Astrocyte of the hippocampus (primary cell): Measurements from ENCODE around the gene GCLM.
"Not testable (repeated sequence)": the region's sequence is repeated elsewhere in the genome, so short reads cannot be mapped to it uniquely, and the experiment has no call there.

Source experiments
- DNase-seq: peaks from one replicate; pipeline ENCODE4 v3.0.0; 2011; ENCODE audit warnings: low read depth, low spot score

GCLM gene, protein sequence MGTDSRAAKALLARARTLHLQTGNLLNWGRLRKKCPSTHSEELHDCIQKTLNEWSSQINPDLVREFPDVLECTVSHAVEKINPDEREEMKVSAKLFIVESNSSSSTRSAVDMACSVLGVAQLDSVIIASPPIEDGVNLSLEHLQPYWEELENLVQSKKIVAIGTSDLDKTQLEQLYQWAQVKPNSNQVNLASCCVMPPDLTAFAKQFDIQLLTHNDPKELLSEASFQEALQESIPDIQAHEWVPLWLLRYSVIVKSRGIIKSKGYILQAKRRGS

DNA sequence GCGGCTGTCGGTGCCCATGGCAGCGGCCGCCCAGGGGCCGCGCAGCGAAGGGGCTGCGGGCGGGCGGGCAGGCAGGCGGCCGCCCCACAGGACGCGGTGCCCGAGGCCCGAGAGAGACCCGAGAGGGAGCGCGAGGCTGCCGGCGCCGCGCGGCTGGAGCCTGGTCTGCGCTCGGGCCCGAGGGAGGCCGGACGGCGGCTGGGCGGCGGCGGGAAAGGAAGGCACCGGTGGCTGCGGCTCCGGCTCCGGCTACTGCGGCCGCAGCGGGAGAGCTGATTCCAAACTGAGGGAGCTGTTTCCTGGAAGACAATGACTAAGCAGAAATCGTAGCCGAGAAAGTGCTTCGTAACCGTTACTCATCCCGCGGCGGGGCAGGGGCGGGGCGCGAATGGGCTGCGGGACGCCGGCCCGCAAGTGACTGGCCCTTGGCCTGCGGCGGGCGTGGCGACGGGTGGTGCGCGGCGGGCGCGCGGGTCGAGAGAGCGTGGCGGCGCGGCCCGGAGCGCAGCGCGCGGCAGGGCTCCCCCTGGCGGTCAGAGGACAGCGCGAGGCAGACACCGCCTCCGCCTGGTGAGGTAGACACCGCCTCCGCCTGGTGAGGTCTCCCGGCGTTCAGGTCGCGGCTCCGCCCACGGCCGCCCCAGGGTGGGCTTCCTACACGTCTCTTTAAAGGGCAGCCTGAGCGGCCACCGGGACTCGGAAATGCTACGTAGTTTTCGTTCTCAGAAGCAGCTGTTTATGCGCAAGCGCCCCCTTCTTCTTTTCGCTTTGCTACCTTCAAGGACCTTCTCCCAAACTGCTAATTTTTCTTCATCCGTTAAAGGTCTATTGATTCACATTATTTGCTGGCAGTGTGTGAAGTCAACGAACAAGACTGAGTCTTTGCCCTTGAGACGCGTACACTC is at the start of gene GCLM:
Gene GCLM (minus strand): TSS at position 285 of the 905 bp plus-strand sequence. CDS start 267 bp downstream, at position 18.
- peak; percentile 97 for DNase-seq

DNA sequence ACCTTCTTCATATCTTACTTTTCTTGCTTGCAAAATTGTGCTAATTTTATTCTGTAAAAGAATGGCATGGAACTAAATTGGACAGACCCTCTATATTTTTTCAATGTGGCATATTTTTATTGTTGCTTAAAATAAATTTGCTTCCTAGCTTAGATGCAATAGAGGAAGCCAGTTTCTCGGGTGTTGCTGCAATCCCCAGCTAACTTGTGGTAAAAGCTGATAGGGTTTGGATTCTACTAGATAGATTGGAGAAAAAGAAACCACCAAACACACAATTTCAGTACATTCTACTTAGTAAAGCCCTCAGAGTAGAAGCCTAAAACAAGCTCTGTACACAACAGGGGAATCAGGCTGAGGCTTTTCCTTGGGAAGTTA is 49.5 kb upstream of the GCLM start:
- DNase-seq, result no peak

GRCh38 chr1:93958032-93958725 is 48.9 kb upstream of the GCLM start:
- no peak for DNase-seq

DNA sequence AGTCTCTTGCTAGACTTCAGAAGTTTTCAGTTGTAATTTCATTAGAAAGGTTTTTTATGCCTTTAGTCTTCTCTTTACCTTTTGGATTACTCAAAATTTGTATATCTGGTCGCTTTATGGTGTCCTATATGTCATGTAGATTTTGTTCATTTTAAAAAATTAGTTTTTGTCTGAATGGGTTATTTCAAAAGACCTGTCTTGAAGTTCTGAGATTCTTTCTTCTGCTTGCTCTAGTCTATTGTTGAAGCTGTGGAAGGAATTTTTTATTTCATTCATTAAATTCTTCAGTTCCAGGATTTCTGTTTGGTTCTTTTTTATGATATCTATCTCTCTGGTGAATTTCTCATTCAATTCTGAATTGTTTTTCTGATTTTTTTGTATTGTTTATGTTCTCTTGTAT is 46.5 kb upstream of the GCLM start:
- no peak for DNase-seq

DNA sequence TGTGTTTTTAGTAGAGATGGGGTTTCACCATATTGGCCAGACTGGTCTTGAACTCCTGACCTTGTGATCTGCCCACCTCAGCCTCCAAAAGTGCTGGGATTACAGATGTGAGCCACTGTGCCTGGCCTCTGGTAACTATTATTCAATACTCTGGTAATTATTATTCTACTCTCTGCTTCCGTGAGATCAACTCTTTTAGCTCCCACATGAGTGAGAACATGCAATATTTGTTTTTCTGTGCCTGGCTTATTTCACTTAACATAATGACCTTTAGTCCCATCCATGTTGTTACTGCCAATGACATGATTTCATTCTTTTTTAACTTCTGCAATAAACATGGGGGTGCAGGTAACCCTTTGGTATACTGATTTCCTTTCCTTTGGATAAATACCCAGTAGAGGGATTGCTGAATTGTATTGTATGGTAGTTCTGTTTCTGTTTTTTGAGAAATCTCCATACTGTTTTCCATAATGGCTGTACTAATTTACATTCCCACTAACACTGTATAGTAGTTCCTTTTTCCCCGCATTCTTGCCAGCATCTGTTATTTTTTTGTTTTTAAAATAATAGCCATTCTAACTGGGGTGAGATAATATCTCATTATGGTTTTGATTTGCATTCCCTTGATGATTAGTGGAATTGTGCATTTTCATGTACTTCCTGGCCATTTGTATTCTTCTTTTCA is 37.9 kb upstream of the GCLM start:
- not testable (repeated sequence) for DNase-seq

GRCh38 chr1:93938461-93939145 is 29.4 kb upstream of the GCLM start:
- no peak for DNase-seq

DNA sequence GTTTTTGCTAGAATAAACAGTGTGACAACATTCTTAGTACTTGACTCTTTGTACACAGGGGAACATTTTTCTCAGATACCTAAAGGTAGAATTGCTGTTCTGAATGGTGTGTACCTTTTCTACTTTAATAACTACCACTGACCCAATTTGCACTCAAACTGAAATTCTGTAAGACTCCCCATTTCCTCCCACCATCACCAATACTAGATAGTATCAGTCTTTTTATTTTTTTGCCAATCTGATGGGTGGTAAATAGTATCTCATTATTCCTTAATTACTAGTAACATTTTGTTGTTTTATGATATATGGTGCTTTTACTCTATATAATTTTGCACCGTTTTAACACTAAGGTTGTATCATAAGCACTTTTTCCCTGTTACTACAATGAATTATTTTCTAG is 28.8 kb upstream of the GCLM start:
- DNase-seq, result no peak

- DNase-seq, result no peak
Observed at GRCh38 chr1:93925206-93925605, 16.0 kb upstream of the GCLM start.

DNA sequence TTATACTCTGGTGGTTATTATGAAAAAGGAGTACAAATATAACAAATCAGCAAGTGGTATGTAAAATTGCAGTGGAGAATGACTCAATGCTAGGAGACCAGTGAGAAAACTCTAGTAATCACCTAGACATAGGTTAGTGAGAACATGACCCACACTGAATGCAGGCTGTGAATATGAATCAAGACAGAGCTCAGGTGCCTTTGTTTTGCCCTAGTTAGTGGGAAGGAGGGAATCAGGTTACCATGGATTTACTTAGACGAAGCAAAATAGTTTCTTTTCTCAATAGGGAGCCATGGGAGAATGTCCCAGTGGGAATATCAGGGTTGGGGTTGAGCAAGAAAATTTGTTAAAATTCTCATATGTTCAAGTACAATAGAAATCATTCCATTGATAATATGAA is 10.6 kb upstream of the GCLM start:
- DNase-seq, result no peak

DNA sequence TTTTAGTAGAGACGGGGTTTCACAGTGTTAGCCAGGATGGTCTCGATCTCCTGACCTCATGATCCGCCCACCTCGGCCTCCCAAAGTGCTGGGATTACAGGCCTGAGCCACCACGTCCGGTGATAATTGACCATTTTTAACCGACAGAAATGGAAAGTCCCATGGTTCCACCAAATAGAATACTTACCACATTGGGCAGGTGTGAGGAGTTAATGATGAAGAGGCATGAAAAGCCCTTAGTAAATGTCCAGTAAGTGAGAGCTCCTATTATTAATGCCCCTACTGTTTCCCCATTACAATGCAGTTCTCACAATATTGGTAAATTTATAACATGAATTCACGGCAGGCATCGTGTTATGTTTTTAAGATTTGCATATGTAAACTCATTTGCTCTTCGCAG is 8.1 kb upstream of the GCLM start:
- DNase-seq, result no peak

DNA sequence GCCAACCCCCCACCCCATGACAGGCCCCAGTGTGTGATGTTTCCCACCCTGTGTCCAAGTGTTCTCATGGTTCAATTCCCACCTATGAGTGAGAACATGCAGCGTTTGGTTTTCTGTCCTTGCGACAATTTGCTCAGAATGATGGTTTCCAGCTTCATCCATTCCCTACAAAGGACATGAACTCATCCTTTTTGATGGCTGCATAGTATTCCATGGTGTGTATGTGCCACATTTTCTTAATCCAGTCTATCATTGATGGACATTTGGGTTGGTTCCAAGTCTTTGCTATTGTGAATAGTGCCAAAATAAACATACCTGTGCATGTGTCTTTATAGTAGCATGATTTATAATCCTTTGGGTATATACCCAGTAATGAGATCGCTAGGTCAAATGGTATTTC is 1.6 kb upstream of the GCLM start:
- not testable (repeated sequence) for DNase-seq

DNA sequence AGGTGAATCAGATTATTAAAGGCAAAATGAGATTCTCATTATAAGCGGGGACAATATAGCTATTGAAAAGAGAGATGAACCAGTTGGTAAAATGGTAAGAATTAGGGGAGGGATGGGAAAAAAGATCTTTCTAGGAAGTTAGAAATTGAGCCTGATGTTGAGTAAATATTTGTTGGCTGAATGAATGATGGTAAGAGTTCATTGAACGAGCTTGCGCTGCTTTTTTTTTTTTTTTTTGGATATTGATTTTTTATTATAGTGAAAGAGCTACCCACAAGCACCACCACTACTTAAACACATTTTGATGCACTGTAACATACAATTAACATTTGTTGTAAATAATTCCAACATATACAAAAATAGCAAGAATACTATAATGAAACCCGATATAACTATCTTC is 1.1 kb upstream of the GCLM start:
- no peak for DNase-seq

DNA sequence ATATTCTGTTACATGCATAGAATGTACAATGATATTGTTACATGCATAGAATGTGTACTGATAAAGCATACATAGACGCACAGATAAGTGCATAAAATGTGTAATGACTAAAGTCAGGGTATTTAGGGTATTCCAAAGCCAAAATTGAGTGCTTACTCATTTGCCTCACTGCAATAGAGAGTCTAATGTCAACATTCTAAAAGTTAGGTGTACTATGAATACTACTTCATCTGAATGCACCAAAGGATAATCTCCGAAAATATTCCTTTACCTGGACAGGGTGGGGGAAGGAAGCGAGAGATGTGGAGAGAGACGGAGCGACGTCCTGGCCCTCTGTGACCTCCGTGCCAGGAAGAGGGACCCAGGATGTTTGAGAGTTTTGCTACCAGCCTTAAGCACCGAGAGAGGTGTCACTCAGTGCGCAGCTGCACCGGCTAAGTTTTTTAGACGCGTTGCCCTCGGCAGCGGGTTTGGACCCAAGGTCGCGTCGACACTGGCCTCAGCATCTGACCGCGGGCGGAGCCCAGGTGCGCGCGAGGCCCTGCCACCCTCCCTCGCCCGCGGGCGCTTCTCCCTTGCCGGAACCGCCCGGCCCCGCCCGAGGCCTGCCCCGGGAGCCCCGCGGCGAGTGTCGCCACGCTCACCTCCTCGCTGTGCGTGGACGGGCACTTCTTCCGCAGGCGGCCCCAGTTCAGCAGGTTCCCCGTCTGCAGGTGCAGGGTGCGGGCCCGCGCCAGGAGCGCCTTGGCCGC is 660 bp downstream of the GCLM start:
- no peak for DNase-seq

- DNase-seq, result peak; percentile 72
Observed at GRCh38 chr1:93907718-93908117, 1.5 kb downstream of the GCLM start.

DNA sequence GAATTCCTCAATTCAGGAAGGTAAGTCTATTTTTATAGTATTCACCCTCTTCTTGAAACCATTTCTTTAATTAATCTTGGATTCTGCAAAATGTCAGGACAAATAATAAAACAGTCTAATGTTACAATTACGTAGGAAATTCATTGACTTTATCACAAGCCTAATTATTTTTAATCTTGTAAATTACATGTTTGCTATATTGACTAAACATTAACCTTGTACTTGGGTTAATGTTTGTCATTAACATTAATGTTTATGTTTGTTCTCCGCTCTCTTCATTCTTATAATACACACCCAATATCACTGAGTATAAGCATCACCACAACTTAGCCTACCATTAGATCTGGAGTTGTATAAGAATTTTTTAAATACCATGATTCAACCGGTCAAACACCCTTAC is 2.8 kb downstream of the GCLM start:
- no peak for DNase-seq

DNA sequence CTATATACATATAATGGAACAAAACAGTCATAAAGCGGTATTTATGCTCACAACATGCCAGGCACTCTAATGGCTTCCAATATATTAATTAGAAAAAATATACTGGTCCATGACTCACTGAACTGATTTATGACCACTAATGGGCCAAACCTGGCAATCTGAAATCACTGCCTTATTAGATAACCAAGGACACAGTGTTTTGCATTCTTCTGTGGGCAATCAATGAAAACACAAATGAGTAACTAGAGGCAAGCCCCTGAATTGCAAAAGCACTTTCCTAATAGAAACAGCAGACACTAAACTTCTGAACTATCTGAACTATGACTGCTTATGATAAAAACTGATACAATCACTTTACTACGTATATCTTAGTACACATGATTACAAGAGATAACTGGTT is 3.5 kb downstream of the GCLM start:
- DNase-seq, result peak; percentile 48

DNA sequence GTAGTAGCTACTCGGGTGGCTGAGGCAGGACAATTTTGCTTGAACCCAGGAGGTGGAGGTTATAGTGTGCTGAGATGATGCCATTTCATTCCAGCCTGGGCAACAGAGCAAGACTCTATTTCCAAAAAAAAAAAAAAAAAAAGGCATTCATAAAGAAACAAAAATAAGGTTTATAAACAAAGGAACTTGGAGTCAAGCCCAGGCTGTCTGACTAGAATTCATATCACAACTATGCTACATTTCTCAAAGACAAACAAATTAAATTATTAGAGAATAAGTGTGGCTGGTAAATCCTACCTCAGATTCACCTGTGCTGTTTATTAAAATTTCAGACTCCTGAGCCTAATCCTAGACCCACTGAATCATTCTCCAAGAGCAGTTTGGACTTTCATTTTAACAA is 4.2 kb downstream of the GCLM start:
- no peak for DNase-seq

DNA sequence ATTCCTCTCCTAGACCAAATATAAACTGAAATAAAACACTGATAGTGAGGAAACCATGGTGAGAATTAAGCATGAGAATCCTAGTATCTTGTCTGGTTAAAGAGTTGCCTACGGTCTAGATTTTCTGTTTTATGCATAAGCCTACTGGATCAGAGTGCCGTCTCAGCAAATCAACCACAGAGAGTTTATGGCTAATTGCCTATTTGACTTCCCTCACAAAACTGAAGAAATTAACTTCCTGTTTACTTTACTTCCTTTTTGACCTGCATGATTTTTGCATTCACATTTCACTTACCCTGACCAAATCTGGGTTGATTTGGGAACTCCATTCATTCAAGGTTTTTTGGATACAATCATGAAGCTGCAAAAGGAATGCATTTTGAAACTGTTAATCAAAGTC is 5.0 kb downstream of the GCLM start:
- DNase-seq, result no peak

DNA sequence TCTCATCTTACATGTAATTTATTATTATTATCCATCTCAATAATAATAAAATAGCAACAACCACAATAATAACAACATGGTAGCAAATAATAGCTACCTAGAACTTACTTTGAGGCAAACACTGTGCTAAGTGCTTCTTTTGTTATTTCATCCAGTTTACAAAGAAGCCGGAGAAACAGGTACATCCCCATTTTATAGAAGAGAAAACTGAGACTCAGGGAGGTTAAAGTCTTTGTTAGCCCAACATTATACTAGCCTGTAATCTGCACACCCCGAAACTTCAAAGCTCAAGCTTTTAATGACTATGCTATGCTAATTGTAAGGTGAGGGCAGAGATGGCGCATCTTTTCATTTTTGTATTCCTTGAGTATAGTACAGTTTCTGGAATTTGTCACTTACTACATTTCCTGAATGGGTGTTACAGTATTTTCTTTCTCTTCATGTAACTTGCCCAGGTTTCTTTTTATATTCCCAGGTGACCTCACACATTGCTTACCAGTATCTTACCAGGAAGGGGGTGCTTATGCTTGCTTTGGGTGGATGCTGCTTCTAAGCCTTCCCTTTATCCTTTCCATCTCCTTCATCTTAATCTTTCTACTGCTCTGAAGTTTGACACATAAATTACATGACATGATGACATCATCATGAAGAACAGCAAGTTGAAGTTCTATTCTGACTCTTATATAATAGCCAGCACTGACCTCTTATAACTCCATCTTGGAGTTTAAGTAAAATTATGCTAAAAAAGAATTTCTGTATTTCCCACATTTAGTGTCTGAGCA is 8.3 kb downstream of the GCLM start:
- no peak for DNase-seq
